ENCODE measurements around the gene SNX4. TPM values are rescaled to one million over a fixed set of nuclear protein-coding genes. Genes with fewer than 3 reads are reported as not detected.
"Not testable (repeated sequence)": the region's sequence is repeated elsewhere in the genome, so short reads cannot be mapped to it uniquely, and the experiment has no call there.

The SNX4 gene
- total RNA-seq = 10 to 100 TPM; 19.3 to 31.8 (median 25.2) TPM
- 10 to 100 TPM; 25.7 to 29.2 TPM for polyA plus RNA-seq
- total RNA-seq = 18.8 reads per million, percentile 49 among the genes with 10 or more reads in this experiment

- Histone ChIP-seq H3K9me3 (ENCODE audit: control insufficient read depth in 2 of 3, low read length in 3 of 3) (no peaks in the 10 kb centered on the region), H3K27me3 (ENCODE audit: control insufficient read depth in 2 of 2, insufficient read depth in 2 of 2, low read length in 2 of 2) (no peaks in the 10 kb centered on the region), H3K4me3 (ENCODE audit: low read length) (peak within 1 kb of the TSS; percentile 71), H3K27ac (ENCODE audit: low read depth, low read length) (peak within 1 kb of the TSS; percentile 87), H3K36me3 (ENCODE audit: control insufficient read depth in 2 of 3, insufficient read depth in 3 of 3, low read length in 3 of 3) (peaks cover 0 to 12% (median 3%) of the 10 kb centered on the region in 3 experiments), H3K4me1 (ENCODE audit: control insufficient read depth in 2 of 2, insufficient read depth in 2 of 2, low read length in 2 of 2) (peaks cover 0 to 4% of the 10 kb centered on the region in 2 donors)
- CTCF ChIA-PET = interaction anchor here (0.6 to 1.9 kb wide), 3 partner anchors 20 to 66 kb away, joined by 3 to 8 read pairs (median 5); no protein-coding TSS in a partner anchor
- POLR2A ChIA-PET = interaction anchor here (1.2 to 2.4 kb wide), 4 partner anchors 10 to 379 kb away, joined by 3 to 12 read pairs (median 8); partner anchors contain the start of genes OSBPL11 and ZNF148
- peak; percentile 70 to 87 (median 82) for DNase-seq
- H3K27ac Mint-ChIP-seq = peak within 1 kb of the TSS; percentile 85 to 96 (median 92)
- ATAC-seq = peak; percentile 97
- no peaks in the 10 kb centered on the region for H3K9me3 Mint-ChIP-seq
- intact Hi-C loops (cut with micrococcal nuclease) = loop anchor here (1.0 to 10.0 kb wide), 6 partner anchors 75 to 468 kb away; partner anchors contain the start of genes OSBPL11 (in 2 of the 2), ZNF148 (in 2 of the 2) and HEG1 (in 1 of the 2)
- peaks cover 0 to 2% (median 0%) of the 10 kb centered on the region in 5 donors for H3K27me3 Mint-ChIP-seq
- peaks cover 6 to 10% (median 9%) of the 10 kb centered on the region in 5 donors for H3K36me3 Mint-ChIP-seq
- H3K4me3 Mint-ChIP-seq = peak within 1 kb of the TSS; percentile 89 to 98 (median 96)
- peaks cover 20 to 47% (median 37%) of the 10 kb centered on the region in 7 donors for H3K4me1 Mint-ChIP-seq
These were observed at the start of gene SNX4 for GRCh38 chr3:125519678-125520562. Gene SNX4, minus strand, starts transcription at chr3:125520202. Its CDS starts 30 bp downstream, at chr3:125520172.

DNA sequence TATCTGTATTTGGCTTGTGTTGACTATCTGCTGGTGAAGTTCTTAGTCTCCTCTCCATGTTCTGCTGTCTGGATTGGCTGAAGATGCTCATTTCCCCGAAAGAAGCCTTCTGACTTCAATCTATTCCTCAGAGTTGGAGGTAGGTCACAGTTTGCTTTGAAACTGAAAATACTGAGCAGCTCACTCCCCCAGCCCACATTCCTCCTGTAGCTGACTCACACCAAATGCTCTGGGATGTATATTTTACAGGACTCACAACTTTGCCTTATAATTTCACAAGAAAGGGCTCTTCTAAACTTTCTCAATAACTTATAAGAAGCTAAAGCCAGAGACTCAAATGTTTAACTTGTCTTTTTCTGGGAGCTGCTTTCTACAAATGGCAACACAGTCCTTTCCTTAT, 36.3 kb upstream of the SNX4 start:
- no peak for DNase-seq
- Histone ChIP-seq H3K9me3 (ENCODE audit: control insufficient read depth in 2 of 3, low read length in 3 of 3) (no peaks in the 10 kb centered on the region), H3K27me3 (ENCODE audit: control insufficient read depth in 2 of 2, insufficient read depth in 2 of 2, low read length in 2 of 2) (no peaks in the 10 kb centered on the region), H3K36me3 (ENCODE audit: control insufficient read depth in 2 of 3, insufficient read depth in 3 of 3, low read length in 3 of 3) (peaks cover 0 to 18% (median 0%) of the 10 kb centered on the region in 3 experiments), H3K4me1 (ENCODE audit: control insufficient read depth in 2 of 2, insufficient read depth in 2 of 2, low read length in 2 of 2) (no peaks in the 10 kb centered on the region), H3K27ac (ENCODE audit: low read depth, low read length) (no peak overlapping the region), H3K4me3 (ENCODE audit: low read length) (no peak overlapping the region)
- peaks cover 0 to 5% (median 0%) of the 10 kb centered on the region in 7 donors for H3K4me1 Mint-ChIP-seq
- H3K27me3 Mint-ChIP-seq = no peaks in the 10 kb centered on the region
- H3K4me3 Mint-ChIP-seq = no peak overlapping the region
- ChIA-PET CTCF (no interaction called here), POLR2A (no interaction called here)
- intact Hi-C loops (cut with micrococcal nuclease) = no loop called here
- no peak for ATAC-seq
- H3K36me3 Mint-ChIP-seq = peaks cover 9 to 44% (median 23%) of the 10 kb centered on the region in 5 donors
- no peak overlapping the region for H3K27ac Mint-ChIP-seq
- H3K9me3 Mint-ChIP-seq = no peaks in the 10 kb centered on the region

GRCh38 chr3:125552401-125552800, 32.4 kb upstream of the SNX4 start:
- intact Hi-C loops (cut with micrococcal nuclease) = no loop called here
- ATAC-seq = no peak
- peaks cover 0 to 5% (median 0%) of the 10 kb centered on the region in 7 donors for H3K4me1 Mint-ChIP-seq
- H3K36me3 Mint-ChIP-seq = peaks cover 6 to 35% (median 17%) of the 10 kb centered on the region in 5 donors
- Histone ChIP-seq H3K9me3 (ENCODE audit: control insufficient read depth in 2 of 3, low read length in 3 of 3) (no peaks in the 10 kb centered on the region), H3K27ac (ENCODE audit: low read depth, low read length) (no peak overlapping the region), H3K4me3 (ENCODE audit: low read length) (no peak overlapping the region), H3K27me3 (ENCODE audit: control insufficient read depth in 2 of 2, insufficient read depth in 2 of 2, low read length in 2 of 2) (no peaks in the 10 kb centered on the region), H3K36me3 (ENCODE audit: control insufficient read depth in 2 of 3, insufficient read depth in 3 of 3, low read length in 3 of 3) (peaks cover 0 to 6% (median 0%) of the 10 kb centered on the region in 3 experiments), H3K4me1 (ENCODE audit: control insufficient read depth in 2 of 2, insufficient read depth in 2 of 2, low read length in 2 of 2) (no peaks in the 10 kb centered on the region)
- CTCF ChIA-PET = no interaction called here
- peak overlapping the region in 1 of 9 donors; percentile 25 for H3K27ac Mint-ChIP-seq
- H3K9me3 Mint-ChIP-seq = no peaks in the 10 kb centered on the region
- H3K4me3 Mint-ChIP-seq = no peak overlapping the region
- H3K27me3 Mint-ChIP-seq = no peaks in the 10 kb centered on the region
- no peak for DNase-seq
- POLR2A ChIA-PET = no interaction called here

- no peaks in the 10 kb centered on the region for H3K27me3 ChIP-seq (ENCODE audit: control insufficient read depth in 2 of 2, insufficient read depth in 2 of 2, low read length in 2 of 2)
- CTCF ChIA-PET = no interaction called here
- H3K36me3 Mint-ChIP-seq = peaks cover 10 to 44% (median 22%) of the 10 kb centered on the region in 5 donors
- intact Hi-C loops (cut with micrococcal nuclease) = no loop called here
- POLR2A ChIA-PET = no interaction called here
- H3K4me3 ChIP-seq (ENCODE audit: low read length) = no peak overlapping the region
- no peaks in the 10 kb centered on the region for H3K4me1 ChIP-seq (ENCODE audit: control insufficient read depth in 2 of 2, insufficient read depth in 2 of 2, low read length in 2 of 2)
- H3K36me3 ChIP-seq (ENCODE audit: control insufficient read depth in 2 of 3, insufficient read depth in 3 of 3, low read length in 3 of 3) = peaks cover 0 to 9% (median 3%) of the 10 kb centered on the region in 3 experiments
- no peak for ATAC-seq
- H3K9me3 Mint-ChIP-seq = no peaks in the 10 kb centered on the region
- DNase-seq = no peak
- H3K9me3 ChIP-seq (ENCODE audit: control insufficient read depth in 2 of 3, low read length in 3 of 3) = no peaks in the 10 kb centered on the region
- H3K4me3 Mint-ChIP-seq = no peak overlapping the region
- no peaks in the 10 kb centered on the region for H3K27me3 Mint-ChIP-seq
- H3K4me1 Mint-ChIP-seq = no peaks in the 10 kb centered on the region
- H3K27ac ChIP-seq (ENCODE audit: low read depth, low read length) = no peak overlapping the region
- no peak overlapping the region for H3K27ac Mint-ChIP-seq
These were observed 8.9 kb upstream of the SNX4 start for GRCh38 chr3:125528920-125529319.

- no peak for ATAC-seq
- CTCF ChIA-PET = no interaction called here
These were observed 5.2 kb upstream of the SNX4 start for GRCh38 chr3:125525153-125525552.

DNA sequence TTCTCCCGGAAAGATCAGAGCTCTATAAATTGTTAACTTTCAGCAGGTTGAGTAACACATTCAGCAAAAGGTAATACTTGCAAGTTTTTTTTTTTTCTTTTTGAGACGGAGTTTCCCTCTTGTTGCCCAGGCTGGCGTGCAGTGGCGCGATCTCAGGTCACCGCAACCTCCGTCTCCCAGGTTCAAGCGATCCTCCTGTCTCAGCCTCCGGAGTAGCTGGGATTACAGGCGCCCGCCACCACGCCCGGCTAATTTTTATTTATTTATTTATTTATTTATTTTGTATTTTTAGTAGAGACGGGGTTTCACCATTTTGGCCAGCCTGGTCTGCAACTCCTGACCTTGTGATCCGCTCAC, 539 bp upstream of the SNX4 start:
- H3K27ac Mint-ChIP-seq = peak overlapping the region; percentile 85 to 96 (median 92)
- H3K4me1 Mint-ChIP-seq = peaks cover 18 to 47% (median 35%) of the 10 kb centered on the region in 7 donors
- H3K27me3 Mint-ChIP-seq; DNase-seq; H3K9me3 Mint-ChIP-seq; H3K9me3 ChIP-seq (ENCODE audit: control insufficient read depth in 2 of 3, low read length in 3 of 3); ATAC-seq; H3K36me3 Mint-ChIP-seq; H3K27me3 ChIP-seq (ENCODE audit: control insufficient read depth in 2 of 2, insufficient read depth in 2 of 2, low read length in 2 of 2); H3K4me1 ChIP-seq (ENCODE audit: control insufficient read depth in 2 of 2, insufficient read depth in 2 of 2, low read length in 2 of 2): not testable (repeated sequence)
- Histone ChIP-seq H3K36me3 (ENCODE audit: control insufficient read depth in 2 of 3, insufficient read depth in 3 of 3, low read length in 3 of 3) (peaks cover 0 to 12% (median 3%) of the 10 kb centered on the region in 3 experiments), H3K27ac (ENCODE audit: low read depth, low read length) (peak overlapping the region; percentile 87), H3K4me3 (ENCODE audit: low read length) (peak overlapping the region; percentile 71)
- CTCF ChIA-PET = interaction anchor here (0.6 to 1.9 kb wide), 3 partner anchors 20 to 65 kb away, joined by 3 to 8 read pairs (median 5); no protein-coding TSS in a partner anchor
- H3K4me3 Mint-ChIP-seq = peak overlapping the region; percentile 89 to 98 (median 96)
- POLR2A ChIA-PET = interaction anchor here (1.2 to 2.4 kb wide), 4 partner anchors 11 to 380 kb away, joined by 3 to 12 read pairs (median 8); partner anchors contain the start of genes OSBPL11 and ZNF148
- intact Hi-C loops (cut with micrococcal nuclease) = loop anchor here (1.0 to 5.0 kb wide), 5 partner anchors 75 to 468 kb away; partner anchors contain the start of genes OSBPL11 (in 2 of the 2), ZNF148 (in 2 of the 2) and HEG1 (in 1 of the 2)

More at GRCh38 chr3:125525153-125525552, 5.2 kb upstream of the SNX4 start:
- peaks cover 0 to 2% (median 0%) of the 10 kb centered on the region in 5 donors for H3K27me3 Mint-ChIP-seq
- no peaks in the 10 kb centered on the region for H3K9me3 ChIP-seq (ENCODE audit: control insufficient read depth in 2 of 3, low read length in 3 of 3)
- H3K27me3 ChIP-seq (ENCODE audit: control insufficient read depth in 2 of 2, insufficient read depth in 2 of 2, low read length in 2 of 2) = no peaks in the 10 kb centered on the region
- H3K27ac Mint-ChIP-seq = no peak overlapping the region
- H3K27ac ChIP-seq (ENCODE audit: low read depth, low read length) = no peak overlapping the region
- no peak overlapping the region for H3K4me3 Mint-ChIP-seq
- POLR2A ChIA-PET = interaction anchor here (0.6 kb wide), 1 partner anchor 184 kb away, joined by 3 read pairs; no protein-coding TSS in a partner anchor
- DNase-seq = no peak
- H3K4me1 ChIP-seq (ENCODE audit: control insufficient read depth in 2 of 2, insufficient read depth in 2 of 2, low read length in 2 of 2) = no peaks in the 10 kb centered on the region
- no peak overlapping the region for H3K4me3 ChIP-seq (ENCODE audit: low read length)
- peaks cover 3 to 11% (median 9%) of the 10 kb centered on the region in 7 donors for H3K4me1 Mint-ChIP-seq
- intact Hi-C loops (cut with micrococcal nuclease) = no loop called here
- peaks cover 5 to 29% (median 15%) of the 10 kb centered on the region in 5 donors for H3K36me3 Mint-ChIP-seq
- H3K36me3 ChIP-seq (ENCODE audit: control insufficient read depth in 2 of 3, insufficient read depth in 3 of 3, low read length in 3 of 3) = peaks cover 0 to 6% (median 0%) of the 10 kb centered on the region in 3 experiments
- no peaks in the 10 kb centered on the region for H3K9me3 Mint-ChIP-seq

All from naive thymus-derived CD4-positive, alpha-beta T cell (primary cell).